HFF-Myc (cell line): ENCODE results near the gene LTO1.

Experiments used
- DNase-seq: peaks from one replicate; pipeline ENCODE4 v3.0.0-alpha.2; 2011; ENCODE audit warnings: low read depth; ENCODE audit errors: extremely low read depth
- H3K4me3 ChIP-seq: replicated peaks from 2 replicates; pipeline ENCODE4 v1.5.1; 2011; ENCODE audit warnings: low read depth, mild to moderate bottlenecking, control low read depth, low read length
- CTCF ChIP-seq: IDR thresholded peaks from 2 replicates; pipeline ENCODE4 v1.5.1; 2012; ENCODE audit warnings: mild to moderate bottlenecking, low read depth, low read length, control low read depth; ENCODE audit errors: missing control alignments

The LTO1 gene

GRCh38 chr11:69653406-69653960 lies 21.7 kb downstream of the LTO1 start:
- no peak for TF ChIP-seq CTCF
- no peak overlapping the region for H3K4me3 ChIP-seq
- DNase-seq: no peak

- H3K4me3 ChIP-seq: no peak overlapping the region
- no peak for TF ChIP-seq CTCF
- DNase-seq: no peak
Measured at GRCh38 chr11:69652999-69653398, 22.2 kb downstream of the LTO1 start.

GRCh38 chr11:69651834-69652620 lies 23.1 kb downstream of the LTO1 start:
- DNase-seq: no peak
- no peak for TF ChIP-seq CTCF
- no peak overlapping the region for H3K4me3 ChIP-seq

- no peak overlapping the region for H3K4me3 ChIP-seq
- no peak for DNase-seq
- TF ChIP-seq CTCF: no peak
Measured at GRCh38 chr11:69650832-69651344, 24.3 kb downstream of the LTO1 start.

GRCh38 chr11:69650081-69650831 lies 24.9 kb downstream of the LTO1 start:
- no peak for TF ChIP-seq CTCF
- no peak overlapping the region for H3K4me3 ChIP-seq
- DNase-seq: peak; percentile 59

- DNase-seq: no peak
- TF ChIP-seq CTCF: no peak
- no peak overlapping the region for H3K4me3 ChIP-seq
Measured at GRCh38 chr11:69649576-69649900, 25.6 kb downstream of the LTO1 start.
